BE2C (cell line): Measurements from ENCODE around the gene DCLRE1C. TPM values are rescaled to one million over a fixed set of nuclear protein-coding genes. Genes with fewer than 3 reads are reported as not detected.
A peak's percentile ranks its signal among the peaks of the same experiment; 100 is the strongest.
"Not testable (repeated sequence)": the region's sequence is repeated elsewhere in the genome, so short reads cannot be mapped to it uniquely, and the experiment has no call there.

Source experiments
- DNase-seq: peaks from one replicate; pipeline ENCODE4 v3.0.0-alpha.2; 2020
- H3K27me3 ChIP-seq: fragments of 250-450 bp; sonication (Bioruptor Pico); 2 replicates; pipeline ENCODE4 v1.5.1; 2020; ENCODE audit warnings: mild to moderate bottlenecking
- H3K36me3 ChIP-seq: fragments of 250-450 bp; sonication (Bioruptor Pico); 2 replicates; pipeline ENCODE4 v1.5.1; 2020; ENCODE audit warnings: mild to moderate bottlenecking
- H3K4me1 ChIP-seq: fragments of 250-450 bp; sonication (Bioruptor Pico); 2 replicates; pipeline ENCODE4 v1.5.1; 2020
- H3K4me3 ChIP-seq: 2 replicates; pipeline ENCODE4 v1.5.1; 2011; ENCODE audit warnings: low read depth, low read length
- H3K9me3 ChIP-seq: fragments of 250-450 bp; sonication (Bioruptor Pico); 2 replicates; pipeline ENCODE4 v1.5.1; 2020
- CTCF ChIP-seq: IDR thresholded peaks from 2 replicates; pipeline ENCODE4 v1.5.1; 2012; ENCODE audit warnings: mild to moderate bottlenecking, low read depth, low read length
- polyA plus RNA-seq: library from polyadenylated mRNA; unstranded; fragments of >200 nt; gene quantifications from one replicate; pipeline ENCODE4 v1.2.1, GENCODE V29; 2012; ENCODE audit warnings: low read depth, missing spikeins; ENCODE audit not compliant: insufficient read length, insufficient read depth

The DCLRE1C gene
- polyA plus RNA-seq: 3.2 TPM

GRCh38 chr10:14954001-14954770 lies at the start of gene DCLRE1C:
Gene DCLRE1C, minus strand, starts transcription at chr10:14954096. Its CDS starts 86 bp downstream, at chr10:14954010.
- DNase-seq: peak; percentile 88
- H3K9me3 ChIP-seq: no peaks in the 10 kb centered on the region
- no peak for TF ChIP-seq CTCF

GRCh38 chr10:14995964-14996565 lies 42.2 kb upstream of the DCLRE1C start:
- no peaks in the 10 kb centered on the region for H3K36me3 ChIP-seq
- H3K4me1 ChIP-seq: no peaks in the 10 kb centered on the region
- H3K9me3 ChIP-seq: no peaks in the 10 kb centered on the region
- TF ChIP-seq CTCF: no peak
- no peaks in the 10 kb centered on the region for H3K27me3 ChIP-seq
- H3K4me3 ChIP-seq: no peak overlapping the region
- DNase-seq: no peak

More at GRCh38 chr10:14954001-14954770, at the start of gene DCLRE1C:
- Histone ChIP-seq H3K4me1 (no peaks in the 10 kb centered on the region), H3K4me3 (peak within 1 kb of the TSS; percentile 79), H3K36me3 (no peaks in the 10 kb centered on the region), H3K27me3 (no peaks in the 10 kb centered on the region)

DNA sequence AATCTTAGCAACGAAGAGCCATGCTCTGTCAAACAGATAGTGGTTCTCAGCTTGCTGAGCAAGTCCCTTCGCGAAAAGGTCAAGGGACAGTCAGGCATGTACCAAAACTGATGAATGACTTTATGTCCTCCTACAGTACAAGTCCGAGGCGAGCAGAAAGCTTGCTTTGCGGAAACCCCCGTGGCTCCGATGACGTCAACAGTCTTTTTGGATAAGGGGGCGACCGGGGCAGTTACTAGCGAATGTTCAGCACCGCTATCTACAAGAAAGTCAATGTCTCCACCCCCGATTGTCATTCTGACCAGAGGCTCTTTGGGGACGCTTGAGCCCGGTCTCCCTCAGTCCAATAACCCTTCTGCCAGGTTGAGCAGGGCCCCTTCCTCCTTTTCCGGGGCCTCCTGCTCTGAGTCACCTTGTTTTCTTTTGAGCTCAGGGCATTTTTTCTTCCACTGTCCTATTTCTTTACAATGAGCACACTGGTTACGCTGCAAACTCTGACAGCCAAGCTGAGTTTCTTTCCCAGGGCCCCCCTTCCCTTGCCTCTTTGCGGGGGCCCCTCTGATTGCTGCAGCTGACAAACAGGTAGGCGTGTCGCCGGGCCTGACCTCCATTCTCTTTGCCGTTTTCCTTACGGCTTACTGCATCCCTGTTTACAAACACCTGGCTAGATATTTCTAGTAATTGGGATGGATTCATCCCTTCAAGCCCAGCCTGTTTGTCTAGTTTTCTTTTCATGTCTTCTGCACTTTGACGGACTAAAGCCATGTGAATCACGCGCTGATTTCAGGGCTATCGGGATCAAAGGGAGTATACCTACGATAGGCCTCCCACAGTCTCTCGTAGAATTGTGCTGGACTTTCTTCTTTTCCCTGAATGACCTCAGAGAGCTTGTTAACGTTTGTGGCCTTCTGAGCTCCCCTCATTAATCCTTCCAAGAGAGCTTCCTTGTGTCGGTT lies 39.9 kb upstream of the DCLRE1C start:
- H3K4me1 ChIP-seq, H3K27me3 ChIP-seq, DNase-seq, H3K9me3 ChIP-seq, H3K36me3 ChIP-seq, H3K4me3 ChIP-seq: not testable (repeated sequence)

GRCh38 chr10:14992336-14992735 lies 38.4 kb upstream of the DCLRE1C start:
- not testable (repeated sequence) for H3K27me3 ChIP-seq, H3K36me3 ChIP-seq, H3K4me1 ChIP-seq, H3K4me3 ChIP-seq, DNase-seq, H3K9me3 ChIP-seq

DNA sequence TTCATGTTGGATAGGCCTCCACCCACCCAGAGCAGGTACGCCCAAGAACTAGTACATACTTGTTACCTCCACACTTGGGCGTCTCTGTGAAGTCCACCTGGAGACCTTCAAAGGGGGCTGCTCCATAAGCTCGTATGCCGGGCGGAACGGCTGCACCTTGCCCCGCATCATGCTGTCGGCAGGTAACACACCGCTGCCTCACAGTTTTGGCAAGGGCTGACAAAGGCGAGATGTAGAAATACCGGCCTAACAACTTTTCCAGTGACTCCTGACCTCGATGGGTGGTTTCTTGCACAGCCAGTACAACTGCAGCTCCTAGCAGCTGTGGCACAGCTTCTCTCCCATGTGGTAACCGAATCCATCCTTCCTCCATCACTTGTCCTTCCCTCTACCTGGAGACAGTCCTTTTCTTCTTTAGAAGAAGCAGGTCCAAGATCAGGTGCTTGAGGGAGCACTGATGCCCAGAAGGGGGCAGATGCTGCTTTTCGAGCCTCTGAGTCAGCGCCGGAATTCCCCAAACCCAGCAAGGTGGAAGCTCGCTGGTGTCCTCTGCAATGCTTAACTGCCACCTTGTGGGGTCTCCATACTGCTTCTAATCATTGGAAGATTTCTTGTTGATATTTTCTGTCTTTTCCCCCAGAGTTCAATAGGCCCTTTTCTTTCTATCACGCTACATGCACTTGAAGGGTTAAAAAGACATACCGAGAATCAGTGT lies 37.3 kb upstream of the DCLRE1C start:
- not testable (repeated sequence) for H3K27me3 ChIP-seq, DNase-seq, H3K4me3 ChIP-seq

GRCh38 chr10:14989552-14989951 lies 35.7 kb upstream of the DCLRE1C start:
- not testable (repeated sequence) for H3K36me3 ChIP-seq, H3K9me3 ChIP-seq, H3K4me1 ChIP-seq, DNase-seq, H3K4me3 ChIP-seq, H3K27me3 ChIP-seq

More for the DNA sequence above, 37.3 kb upstream of the DCLRE1C start:
- H3K36me3 ChIP-seq, H3K4me1 ChIP-seq, H3K9me3 ChIP-seq: not testable (repeated sequence)

- Histone ChIP-seq H3K4me3 (no peak overlapping the region), H3K36me3 (no peaks in the 10 kb centered on the region), H3K27me3 (peaks cover 3% of the 10 kb centered on the region; the same call in 1 of the 2 replicates), H3K4me1 (no peaks in the 10 kb centered on the region), H3K9me3 (no peaks in the 10 kb centered on the region)
- no peak for TF ChIP-seq CTCF
- no peak for DNase-seq
Measured at GRCh38 chr10:14982744-14983143, 28.8 kb upstream of the DCLRE1C start.
